ENCODE data around the gene FBXO3. TPM values are rescaled to one million over a fixed set of nuclear protein-coding genes. Genes with fewer than 3 reads are reported as not detected.

Gene FBXO3
- total RNA-seq, 1 experiment from 2014 or later = 18.9 TPM

DNA sequence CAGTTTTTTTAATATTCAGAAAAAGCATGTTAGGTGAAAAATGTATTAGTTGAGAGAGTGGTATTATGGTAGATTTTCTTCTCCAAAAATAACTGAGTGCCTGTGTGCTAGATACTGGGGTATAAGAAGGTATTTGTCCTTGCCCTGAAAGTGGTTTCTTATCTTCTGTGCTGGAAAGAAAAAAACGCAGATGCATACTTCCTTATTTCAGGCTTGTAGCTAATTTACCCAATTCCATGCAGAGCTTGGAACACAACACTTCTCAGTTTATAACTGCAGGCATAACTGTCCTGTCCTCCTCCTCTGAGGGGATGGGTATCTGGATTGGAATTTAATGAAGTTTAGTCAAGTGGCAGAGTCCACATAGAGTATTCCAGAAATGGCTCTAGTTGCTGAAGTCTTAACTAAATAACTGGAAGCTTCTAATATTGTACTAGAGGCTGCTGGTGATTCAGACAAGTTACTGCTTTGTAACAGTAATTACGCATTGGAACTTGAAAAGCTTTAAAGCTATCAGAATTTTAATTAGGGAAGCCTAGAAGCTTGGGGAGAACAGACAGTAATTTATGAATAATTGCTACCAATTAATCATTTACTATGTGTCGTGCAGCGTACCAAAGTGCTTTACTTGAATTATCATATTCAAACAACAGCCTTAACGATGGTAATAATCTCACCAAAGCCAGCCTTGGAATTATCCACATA lies 61.0 kb downstream of the FBXO3 start:
- no peaks in the 10 kb centered on the region for H3K4me1 ChIP-seq (ENCODE audit: insufficient read depth, low read length)
- H3K23ac ChIP-seq (ENCODE audit: insufficient read length, low read depth, low read length) = no peak overlapping the region
- no peak overlapping the region for H3K4ac ChIP-seq (ENCODE audit: low read depth, low read length)
- H3K9ac ChIP-seq (ENCODE audit: extremely low read depth, insufficient read length, low read length) = no peak overlapping the region
- no CpG with 5 or more reads among the region's 5 CpGs for WGBS (ENCODE audit: extremely low coverage, insufficient read length, low lambda C conversion rate)
- no peak overlapping the region for H2AFZ ChIP-seq (ENCODE audit: low read length)
- no peak overlapping the region for H4K8ac ChIP-seq (replicated peaks; ENCODE audit: insufficient read length, low read depth, low read length)
- Mint-ChIP-seq H3K9me3 (no peaks in the 10 kb centered on the region), H3K4me1 (no peaks in the 10 kb centered on the region), H3K27ac (no peak overlapping the region), H3K27me3 (ENCODE audit: low read depth) (no peaks in the 10 kb centered on the region), H3K36me3 (ENCODE audit: insufficient read depth in 1 of 3, low read depth in 3 of 3) (peaks cover 8 to 47% (median 37%) of the 10 kb centered on the region in 3 experiments; a peak in 6 of 7 replicates), H3K4me3 (no peak overlapping the region)
- H4K20me1 ChIP-seq (ENCODE audit: control insufficient read depth, insufficient read depth, insufficient read length) = no peaks in the 10 kb centered on the region
- H3K4me2 ChIP-seq (ENCODE audit: insufficient read depth, insufficient read length, low read length) = no peak overlapping the region
- no peak overlapping the region for H2BK20ac ChIP-seq (ENCODE audit: low read depth, low read length, poor library complexity, severe bottlenecking)
- no peak for TF ChIP-seq CTCF (conservative IDR thresholded peaks at IDR 0.05)
- H2BK5ac ChIP-seq (ENCODE audit: insufficient read length, low read length) = no peak overlapping the region
- no peak overlapping the region for H2BK12ac ChIP-seq (ENCODE audit: insufficient read length, low read depth, low read length)
- no peak overlapping the region for H4K91ac ChIP-seq (ENCODE audit: insufficient read length, low read depth, low read length)
- no peak overlapping the region for H3K14ac ChIP-seq (ENCODE audit: insufficient read depth, low read length)
- H3K27ac ChIP-seq (ENCODE audit: insufficient read length, low read depth, low read length) = no peak overlapping the region
- no peak overlapping the region for H3K56ac ChIP-seq (ENCODE audit: insufficient read length, low read depth, low read length)
- no peak overlapping the region for H2AK5ac ChIP-seq (ENCODE audit: insufficient read length, low read length)
- H3K79me1 ChIP-seq (ENCODE audit: insufficient read depth, low read depth, low read length, poor library complexity, severe bottlenecking) = no peaks in the 10 kb centered on the region
- no peaks in the 10 kb centered on the region for H3K27me3 ChIP-seq (ENCODE audit: insufficient read depth, low read length)
- H4K5ac ChIP-seq (ENCODE audit: insufficient read length, low read depth, low read length) = no peak overlapping the region
- H3K79me2 ChIP-seq (ENCODE audit: insufficient read depth, low read length) = 0 out of 2 replicates have a peak, but pooled peaks cover 2% of the 10 kb centered on the region
- no peak overlapping the region for H3K18ac ChIP-seq (ENCODE audit: insufficient read length, low read depth, low read length)
- no peak for DNase-seq
- H3K9me3 ChIP-seq (ENCODE audit: control insufficient read depth, low read depth, low read length) = no peaks in the 10 kb centered on the region
- no peak overlapping the region for H2BK15ac ChIP-seq (ENCODE audit: low read depth, low read length)
- H3K23me2 ChIP-seq (ENCODE audit: insufficient read length, low read depth, low read length, poor library complexity, severe bottlenecking) = no peaks in the 10 kb centered on the region
- H3T11ph ChIP-seq (ENCODE audit: low read length) = no peak overlapping the region
- H2BK120ac ChIP-seq (ENCODE audit: low read depth, low read length, poor library complexity, severe bottlenecking) = no peak overlapping the region

Data from H9 (cell line).